Measurements from ENCODE around the gene SMAD3. TPM values are rescaled to one million over a fixed set of nuclear protein-coding genes. Genes with fewer than 3 reads are reported as not detected.

The SMAD3 gene
- total RNA-seq, 1 donor from 2014 or later, result 53.5 TPM

- no peaks in the 10 kb centered on the region for H3K36me3 ChIP-seq
- no peaks in the 10 kb centered on the region for H3K9me3 ChIP-seq
- intact Hi-C loops (cut with DNase I), result no loop called here
- TF ChIP-seq CTCF (IDR thresholded peaks at IDR 0.05), result peak in 1 of 3 experiments; percentile 9
- TF ChIP-seq POLR2AphosphoS5 (IDR thresholded peaks at IDR 0.05; ENCODE audit: insufficient read depth in 1 of 2, low read depth in 1 of 2), result no peak
- H3K4me1 ChIP-seq, result peaks cover 100% of the 10 kb centered on the region
- H3K4me3 ChIP-seq, result no peak overlapping the region
- peak overlapping the region; percentile 94 for H3K27ac ChIP-seq
- H3K27me3 ChIP-seq, result no peaks in the 10 kb centered on the region
- DNase-seq (ENCODE audit: extremely low spot score in 2 of 2), result no peak
Observed at GRCh38 chr15:67142092-67142766, 76.8 kb downstream of the SMAD3 start.

- no peak for DNase-seq (ENCODE audit: extremely low spot score in 2 of 2)
- H3K9me3 ChIP-seq, result no peaks in the 10 kb centered on the region
- TF ChIP-seq POLR2AphosphoS5 (IDR thresholded peaks at IDR 0.05; ENCODE audit: insufficient read depth in 1 of 2, low read depth in 1 of 2) (peak in 1 of 2 donors; percentile 37), CTCF (IDR thresholded peaks at IDR 0.05) (no peak), POLR2A (IDR thresholded peaks at IDR 0.05) (no peak)
- no peaks in the 10 kb centered on the region for H3K36me3 ChIP-seq
- no peaks in the 10 kb centered on the region for H3K27me3 ChIP-seq
- H3K27ac ChIP-seq, result peak overlapping the region; percentile 94
- peaks cover 100% of the 10 kb centered on the region for H3K4me1 ChIP-seq
- no peak overlapping the region for H3K4me3 ChIP-seq
- intact Hi-C loops (cut with DNase I), result no loop called here
Observed at GRCh38 chr15:67142767-67143100, 77.3 kb downstream of the SMAD3 start.

- intact Hi-C loops (cut with DNase I), result no loop called here
- peak overlapping the region; percentile 48 for H3K27ac ChIP-seq
Observed at GRCh38 chr15:67143646-67144045, 78.2 kb downstream of the SMAD3 start.

GRCh38 chr15:67144609-67145311, 79.4 kb downstream of the SMAD3 start:
- Histone ChIP-seq H3K4me3 (no peak overlapping the region), H3K4me1 (peaks cover 100% of the 10 kb centered on the region), H3K36me3 (no peaks in the 10 kb centered on the region), H3K27me3 (no peaks in the 10 kb centered on the region), H3K27ac (peak overlapping the region; percentile 87), H3K9me3 (no peaks in the 10 kb centered on the region)
- TF ChIP-seq POLR2A (IDR thresholded peaks at IDR 0.05), result no peak
- no peak for TF ChIP-seq CTCF (IDR thresholded peaks at IDR 0.05)
- no peak for TF ChIP-seq POLR2AphosphoS5 (IDR thresholded peaks at IDR 0.05; ENCODE audit: insufficient read depth in 1 of 2, low read depth in 1 of 2)
- no peak for DNase-seq (ENCODE audit: extremely low spot score in 2 of 2)
- intact Hi-C loops (cut with DNase I), result no loop called here

More at GRCh38 chr15:67143646-67144045, 78.2 kb downstream of the SMAD3 start:
- Histone ChIP-seq H3K4me1 (peaks cover 100% of the 10 kb centered on the region), H3K4me3 (no peak overlapping the region), H3K27me3 (no peaks in the 10 kb centered on the region), H3K36me3 (no peaks in the 10 kb centered on the region), H3K9me3 (no peaks in the 10 kb centered on the region)
- TF ChIP-seq POLR2A (IDR thresholded peaks at IDR 0.05), result no peak
- no peak for TF ChIP-seq POLR2AphosphoS5 (IDR thresholded peaks at IDR 0.05; ENCODE audit: insufficient read depth in 1 of 2, low read depth in 1 of 2)
- no peak for DNase-seq (ENCODE audit: extremely low spot score in 2 of 2)

DNA sequence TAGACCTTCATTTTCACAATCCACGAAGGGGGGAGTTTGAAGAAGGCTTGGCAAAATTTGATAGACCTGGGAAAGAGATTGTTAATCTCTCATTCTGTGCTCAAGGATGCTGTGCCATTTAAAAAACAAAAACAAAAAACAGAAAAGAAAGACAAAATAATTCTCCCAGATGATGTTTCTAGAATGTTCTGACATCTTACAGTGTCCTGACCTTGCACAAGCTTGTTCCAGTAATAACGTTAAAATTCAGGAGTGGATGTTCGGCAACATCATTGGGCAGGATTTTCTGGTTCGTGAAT, 79.9 kb downstream of the SMAD3 start:
- intact Hi-C loops (cut with DNase I), result no loop called here
- peaks cover 100% of the 10 kb centered on the region for H3K4me1 ChIP-seq

More for the DNA sequence above, 79.9 kb downstream of the SMAD3 start:
- no peak for TF ChIP-seq POLR2A (IDR thresholded peaks at IDR 0.05)
- no peak for TF ChIP-seq CTCF (IDR thresholded peaks at IDR 0.05)
- TF ChIP-seq POLR2AphosphoS5 (IDR thresholded peaks at IDR 0.05; ENCODE audit: insufficient read depth in 1 of 2, low read depth in 1 of 2), result no peak
- Histone ChIP-seq H3K36me3 (no peaks in the 10 kb centered on the region), H3K27ac (peak overlapping the region; percentile 87), H3K27me3 (no peaks in the 10 kb centered on the region), H3K4me3 (no peak overlapping the region), H3K9me3 (no peaks in the 10 kb centered on the region)
- DNase-seq (ENCODE audit: extremely low spot score in 2 of 2), result no peak
